Measurements from ENCODE around the gene RET.

DNA sequence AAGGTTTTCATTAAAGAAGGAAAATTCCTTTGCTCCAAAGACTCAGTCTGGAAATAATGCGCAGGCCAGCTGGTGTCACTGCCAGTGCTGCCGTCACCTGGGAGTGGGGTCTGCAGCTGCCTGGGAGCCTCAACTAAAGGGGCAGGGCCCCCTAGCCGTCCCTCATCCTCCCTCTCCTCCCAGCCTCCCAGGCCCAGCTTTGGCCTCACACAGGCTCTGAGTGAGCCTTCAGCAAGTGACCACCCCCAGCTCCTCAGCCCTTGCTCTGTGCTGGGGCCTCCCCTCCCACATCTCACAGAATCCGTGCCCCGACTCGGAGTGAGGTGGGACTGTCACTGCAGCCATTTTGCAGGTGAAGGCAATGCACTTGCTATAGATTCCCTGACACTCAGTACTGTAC lies 11.1 kb upstream of the RET start:
- TF ChIP-seq POLR2AphosphoS5 (IDR thresholded peaks at IDR 0.05) = no peak
- TF ChIP-seq, protein P1, sequence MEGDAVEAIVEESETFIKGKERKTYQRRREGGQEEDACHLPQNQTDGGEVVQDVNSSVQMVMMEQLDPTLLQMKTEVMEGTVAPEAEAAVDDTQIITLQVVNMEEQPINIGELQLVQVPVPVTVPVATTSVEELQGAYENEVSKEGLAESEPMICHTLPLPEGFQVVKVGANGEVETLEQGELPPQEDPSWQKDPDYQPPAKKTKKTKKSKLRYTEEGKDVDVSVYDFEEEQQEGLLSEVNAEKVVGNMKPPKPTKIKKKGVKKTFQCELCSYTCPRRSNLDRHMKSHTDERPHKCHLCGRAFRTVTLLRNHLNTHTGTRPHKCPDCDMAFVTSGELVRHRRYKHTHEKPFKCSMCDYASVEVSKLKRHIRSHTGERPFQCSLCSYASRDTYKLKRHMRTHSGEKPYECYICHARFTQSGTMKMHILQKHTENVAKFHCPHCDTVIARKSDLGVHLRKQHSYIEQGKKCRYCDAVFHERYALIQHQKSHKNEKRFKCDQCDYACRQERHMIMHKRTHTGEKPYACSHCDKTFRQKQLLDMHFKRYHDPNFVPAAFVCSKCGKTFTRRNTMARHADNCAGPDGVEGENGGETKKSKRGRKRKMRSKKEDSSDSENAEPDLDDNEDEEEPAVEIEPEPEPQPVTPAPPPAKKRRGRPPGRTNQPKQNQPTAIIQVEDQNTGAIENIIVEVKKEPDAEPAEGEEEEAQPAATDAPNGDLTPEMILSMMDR (IDR thresholded peaks at IDR 0.05) = no peak
- no peak for TF ChIP-seq POLR2A (IDR thresholded peaks at IDR 0.05)
- TF ChIP-seq EP300 (IDR thresholded peaks at IDR 0.05) = no peak
